Fibroblast of lung (primary cell): ENCODE measurements around the gene MINAR1. TPM values are rescaled to one million over a fixed set of nuclear protein-coding genes. Genes with fewer than 3 reads are reported as not detected.

ENCODE experiments used
- DNase-seq, 2 donors: peaks; one replicate each; pipeline versions ENCODE4 v3.0.0 to v3.0.0-alpha.2; 2010; ENCODE audit warnings: low read depth in 2 of 2
- H2AFZ ChIP-seq: 2 replicates; pipeline ENCODE4 v1.5.1; 2012; ENCODE audit warnings: low read length, control low read depth, inconsistent platforms
- H3K27ac ChIP-seq: 2 replicates; pipeline ENCODE4 v1.5.1; 2011; ENCODE audit warnings: low read length, control low read depth; ENCODE audit not compliant: insufficient read depth
- H3K27me3 ChIP-seq: 2 replicates; pipeline ENCODE4 v1.5.1; 2011; ENCODE audit warnings: mild to moderate bottlenecking, low read length; ENCODE audit not compliant: control insufficient read depth, insufficient read depth
- H3K36me3 ChIP-seq: 2 replicates; pipeline ENCODE4 v1.5.1; 2011; ENCODE audit warnings: low read length; ENCODE audit not compliant: control insufficient read depth, insufficient read depth
- H3K4me1 ChIP-seq: 2 replicates; pipeline ENCODE4 v1.5.1; 2011; ENCODE audit warnings: low read length; ENCODE audit not compliant: control insufficient read depth, insufficient read depth; ENCODE audit errors: extremely low read depth
- H3K4me2 ChIP-seq: 2 replicates; pipeline ENCODE4 v1.5.1; 2011; ENCODE audit warnings: low read length, control low read depth; ENCODE audit not compliant: insufficient read depth; ENCODE audit errors: extremely low read depth
- H3K4me3 ChIP-seq, 4 experiments: fragments of 200-600 bp in 1 of 4; sonication (generic) in 1 of 4; replicated peaks in 1 of 4; 2 replicates each; pipeline ENCODE4 v1.5.1; 2011 to 2016; ENCODE audit warnings: low read length in 4 of 4, low read depth in 3 of 4, mild to moderate bottlenecking in 3 of 4, control low read depth in 2 of 4, inconsistent platforms in 1 of 4, mixed read lengths in 1 of 4; ENCODE audit not compliant: insufficient read depth in 1 of 4; ENCODE audit errors: control extremely low read depth in 1 of 4
- H3K79me2 ChIP-seq: 2 replicates; pipeline ENCODE4 v1.5.1; 2012; ENCODE audit warnings: mild to moderate bottlenecking, low read length, inconsistent platforms; ENCODE audit not compliant: control insufficient read depth, insufficient read depth
- H3K9ac ChIP-seq: 2 replicates; pipeline ENCODE4 v1.5.1; 2011; ENCODE audit warnings: mild to moderate bottlenecking, low read length, control low read depth; ENCODE audit not compliant: insufficient read depth
- H3K9me3 ChIP-seq: 2 replicates; pipeline ENCODE4 v1.5.1; 2012; ENCODE audit warnings: low read depth, low read length; ENCODE audit not compliant: control insufficient read depth, insufficient read depth
- H4K20me1 ChIP-seq: 2 replicates; pipeline ENCODE4 v1.5.1; 2011; ENCODE audit warnings: low read length; ENCODE audit not compliant: control insufficient read depth, insufficient read depth; ENCODE audit errors: extremely low read depth
- CTCF ChIP-seq, 2 donors: IDR thresholded peaks in 1 of 2; conservative IDR thresholded peaks in 1 of 2; 1 replicate in 1 of 2; 2 replicates in 1 of 2; pipeline ENCODE4 v1.5.1; 2011 to 2012; ENCODE audit warnings: low read length in 2 of 2, control low read depth in 1 of 2, inconsistent platforms in 1 of 2, low read depth in 1 of 2, mild to moderate bottlenecking in 1 of 2
- EZH2 ChIP-seq: IDR thresholded peaks from 2 replicates; pipeline ENCODE4 v1.5.1; 2012; ENCODE audit warnings: low read length, control low read depth, mild to moderate bottlenecking; ENCODE audit errors: missing control alignments
- polyA plus RNA-seq, 2 donors: library from polyadenylated mRNA; depleted of rRNA in 1 of 2; stranded (reverse) in 1 of 2; unstranded in 1 of 2; fragments of >200 nt; gene quantifications; 2 replicates each; pipeline ENCODE4 v1.2.1, GENCODE V29; 2011 to 2012; ENCODE audit warnings: missing spikeins in 1 of 2
- total RNA-seq: library from RNA; depleted of rRNA; stranded (reverse); fragments of >200 nt; gene quantifications from 2 replicates; pipeline ENCODE4 v1.2.1, GENCODE V29; 2014

MINAR1 gene
- total and polyA plus RNA-seq, 2 donors (not counting 1 experiment from before 2014, with no cell fraction given), result 0.33 to 0.58 TPM

GRCh38 chr15:79481793-79482192 is 49.7 kb downstream of the MINAR1 start:
- no peak for DNase-seq
- TF ChIP-seq CTCF (conservative IDR thresholded peaks at IDR 0.05 in 1 of 2, IDR thresholded peaks at IDR 0.05 in 1 of 2; ENCODE audit: low read depth in 1 of 2, low read length in 2 of 2) (no peak), EZH2 (no peak)
- H3K9me3 ChIP-seq, result no peaks in the 10 kb centered on the region

More at GRCh38 chr15:79481793-79482192, 49.7 kb downstream of the MINAR1 start:
- Histone ChIP-seq H2AFZ (no peak overlapping the region), H3K4me3 (no peak overlapping the region), H3K27ac (no peak overlapping the region), H3K4me1 (no peaks in the 10 kb centered on the region), H3K36me3 (no peaks in the 10 kb centered on the region), H3K9ac (no peak overlapping the region), H3K79me2 (no peaks in the 10 kb centered on the region), H4K20me1 (no peaks in the 10 kb centered on the region), H3K4me2 (no peak overlapping the region), H3K27me3 (no peaks in the 10 kb centered on the region)

Other genes with a start within 250 kb of the MINAR1 start
- not detected in 2 replicates for gene ANKRD34C, start 149.6 kb upstream of the MINAR1 start, total RNA-seq
- not detected in 2 replicates for gene ANKRD34C, start 149.6 kb upstream of the MINAR1 start, polyA plus RNA-seq
- 82.2 and 118 TPM in 2 replicates for gene TMED3, start 121.2 kb upstream of the MINAR1 start, total RNA-seq
- 138 and 143 TPM in 2 replicates for gene TMED3, start 121.2 kb upstream of the MINAR1 start, polyA plus RNA-seq